Stomach (tissue), 4 donors: ENCODE results near the gene IL20RB.

ENCODE experiments used
- POLR2A ChIP-seq, 4 donors: fragments of 450-650 bp; IDR thresholded peaks; one replicate each; pipeline ENCODE4 v1.6.1; 2016; ENCODE audit warnings: antibody characterized with exemption in 4 of 4, control low read depth in 2 of 4, mild to moderate bottlenecking in 1 of 4, moderate library complexity in 1 of 4
- TF ChIP-seq, protein P1 (sequence below), 7 experiments: fragments of 450-650 bp in 4 of 7; fragments of 200-600 bp in 3 of 7; sonication (generic) in 3 of 7; IDR thresholded peaks; one replicate each; pipeline ENCODE4 v1.5.1; 2016 to 2019; ENCODE audit warnings: antibody characterized with exemption in 7 of 7, control low read depth in 2 of 7, mild to moderate bottlenecking in 1 of 7

DNA sequence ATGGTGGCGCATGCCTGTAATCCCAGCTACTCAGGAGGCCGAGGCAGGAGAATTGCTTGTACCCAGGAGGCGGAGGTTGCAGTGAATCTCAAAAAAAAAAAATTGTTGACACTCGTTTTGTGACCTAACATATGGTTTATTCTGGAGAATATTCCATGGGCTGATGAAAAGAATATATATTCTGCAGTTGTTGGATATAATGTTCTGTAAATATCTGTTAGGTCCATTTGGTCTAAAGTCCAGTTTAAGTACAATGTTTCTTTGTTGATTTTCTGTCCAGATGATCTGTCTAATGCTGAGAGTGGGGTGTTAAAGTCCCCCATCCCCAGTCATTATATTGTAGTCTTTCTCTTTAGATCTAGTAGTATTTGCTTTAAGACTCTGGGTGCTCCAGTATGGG, 15.6 kb downstream of the IL20RB start:
- TF ChIP-seq, protein P1, sequence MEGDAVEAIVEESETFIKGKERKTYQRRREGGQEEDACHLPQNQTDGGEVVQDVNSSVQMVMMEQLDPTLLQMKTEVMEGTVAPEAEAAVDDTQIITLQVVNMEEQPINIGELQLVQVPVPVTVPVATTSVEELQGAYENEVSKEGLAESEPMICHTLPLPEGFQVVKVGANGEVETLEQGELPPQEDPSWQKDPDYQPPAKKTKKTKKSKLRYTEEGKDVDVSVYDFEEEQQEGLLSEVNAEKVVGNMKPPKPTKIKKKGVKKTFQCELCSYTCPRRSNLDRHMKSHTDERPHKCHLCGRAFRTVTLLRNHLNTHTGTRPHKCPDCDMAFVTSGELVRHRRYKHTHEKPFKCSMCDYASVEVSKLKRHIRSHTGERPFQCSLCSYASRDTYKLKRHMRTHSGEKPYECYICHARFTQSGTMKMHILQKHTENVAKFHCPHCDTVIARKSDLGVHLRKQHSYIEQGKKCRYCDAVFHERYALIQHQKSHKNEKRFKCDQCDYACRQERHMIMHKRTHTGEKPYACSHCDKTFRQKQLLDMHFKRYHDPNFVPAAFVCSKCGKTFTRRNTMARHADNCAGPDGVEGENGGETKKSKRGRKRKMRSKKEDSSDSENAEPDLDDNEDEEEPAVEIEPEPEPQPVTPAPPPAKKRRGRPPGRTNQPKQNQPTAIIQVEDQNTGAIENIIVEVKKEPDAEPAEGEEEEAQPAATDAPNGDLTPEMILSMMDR (IDR thresholded peaks at IDR 0.05): no peak
- TF ChIP-seq POLR2A (IDR thresholded peaks at IDR 0.05): no peak
